Activated CD8-positive, alpha-beta T cell treated with anti-CD3 and anti-CD28 coated beads, Interleukin-2, amount 10 ng/mL, durations not matched to agents 7 days and 5 days (primary cell): Measurements from ENCODE around the gene MRPL39. TPM values are rescaled to one million over a fixed set of nuclear protein-coding genes. Genes with fewer than 3 reads are reported as not detected.

Experiments used
- ATAC-seq: fragments of 150-1000 bp; cut with Tn5 transposase; one replicate; pipeline ENCODE4 v1.10.0; 2021; ENCODE audit warnings: moderate library complexity
- CTCF ChIA-PET: fragments of 350-600 bp; sonication (Branson Sonifier 250); formaldehyde crosslinking; loops from one replicate; lab custom pipeline; 2021; ENCODE audit warnings: antibody characterized with exemption; lab: Charles Lee
- POLR2A ChIA-PET: fragments of 350-600 bp; sonication (Branson Sonifier 250); formaldehyde crosslinking; loops from one replicate; lab custom pipeline; 2021; ENCODE audit warnings: antibody characterized with exemption; lab: Charles Lee
- DNase-seq: peaks from one replicate; pipeline ENCODE4 v3.0.0-alpha.2; 2020
- H3K27ac Mint-ChIP-seq: one replicate; pipeline ENCODE4 v1.8.0; 2021; ENCODE audit warnings: mild to moderate bottlenecking, mixed read lengths
- H3K27me3 Mint-ChIP-seq: one replicate; pipeline ENCODE4 v1.8.0; 2021; ENCODE audit warnings: low read depth, mixed read lengths
- H3K36me3 Mint-ChIP-seq: one replicate; pipeline ENCODE4 v1.8.0; 2021; ENCODE audit warnings: low read depth, mixed read lengths
- H3K4me1 Mint-ChIP-seq: one replicate; pipeline ENCODE4 v1.8.0; 2021; ENCODE audit warnings: low read depth, mixed read lengths
- H3K4me3 Mint-ChIP-seq: one replicate; pipeline ENCODE4 v1.8.0; 2021; ENCODE audit warnings: mild to moderate bottlenecking, mixed read lengths
- H3K9me3 Mint-ChIP-seq: one replicate; pipeline ENCODE4 v1.8.0; 2022; ENCODE audit warnings: mixed read lengths; ENCODE audit not compliant: insufficient read depth
- total RNA-seq, 2 experiments: library from RNA; stranded (reverse); gene quantifications; one replicate each; pipeline ENCODE4 v1.2.3, GENCODE V29; 2021

MRPL39 gene
- total RNA-seq, 2 experiments from 2014 or later, result 42.7 to 44.5 TPM

DNA sequence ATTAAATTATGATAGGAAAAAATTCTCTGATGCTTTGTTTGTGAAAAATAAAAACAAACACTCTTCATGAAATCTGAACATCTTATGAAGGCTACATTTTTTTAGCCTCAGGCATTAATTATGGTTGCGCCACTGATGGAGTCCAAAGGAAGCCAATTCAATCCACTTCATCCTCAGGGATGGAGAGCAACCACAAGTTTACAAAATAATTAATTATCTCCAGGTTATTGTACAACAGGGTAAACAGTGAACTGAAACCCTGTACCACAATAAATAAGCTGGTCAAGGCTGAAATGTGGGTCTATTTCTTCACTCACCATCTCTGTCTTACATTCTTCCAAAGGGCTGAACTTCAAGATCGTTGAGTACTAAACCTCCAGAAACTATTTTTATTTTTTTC, 49.2 kb downstream of the MRPL39 start:
- ATAC-seq (no peak), DNase-seq (no peak)
- Mint-ChIP-seq H3K27ac (no peak overlapping the region), H3K9me3 (no peaks in the 10 kb centered on the region), H3K4me3 (no peak overlapping the region), H3K27me3 (no peaks in the 10 kb centered on the region), H3K36me3 (peaks cover 15% of the 10 kb centered on the region), H3K4me1 (peaks cover 26% of the 10 kb centered on the region)
- POLR2A ChIA-PET, result no interaction called here
- CTCF ChIA-PET, result no interaction called here

- CTCF ChIA-PET, result no interaction called here
- Mint-ChIP-seq H3K4me3 (no peak overlapping the region), H3K4me1 (peaks cover 26% of the 10 kb centered on the region), H3K27ac (no peak overlapping the region), H3K27me3 (no peaks in the 10 kb centered on the region), H3K36me3 (peaks cover 8% of the 10 kb centered on the region), H3K9me3 (no peaks in the 10 kb centered on the region)
- DNase-seq (no peak), ATAC-seq (no peak)
- POLR2A ChIA-PET, result no interaction called here
These were observed 50.1 kb downstream of the MRPL39 start for GRCh38 chr21:25557180-25557579.

GRCh38 chr21:25556091-25556490, 51.2 kb downstream of the MRPL39 start:
- ATAC-seq (no peak), DNase-seq (no peak)
- Mint-ChIP-seq H3K27ac (no peak overlapping the region), H3K9me3 (no peaks in the 10 kb centered on the region), H3K4me1 (peaks cover 21% of the 10 kb centered on the region), H3K36me3 (peaks cover 7% of the 10 kb centered on the region), H3K4me3 (no peak overlapping the region), H3K27me3 (no peaks in the 10 kb centered on the region)
- CTCF ChIA-PET, result no interaction called here
- POLR2A ChIA-PET, result no interaction called here

GRCh38 chr21:25555492-25555891, 51.8 kb downstream of the MRPL39 start:
- Mint-ChIP-seq H3K4me1 (peaks cover 18% of the 10 kb centered on the region), H3K4me3 (no peak overlapping the region), H3K36me3 (peaks cover 7% of the 10 kb centered on the region), H3K27me3 (no peaks in the 10 kb centered on the region), H3K27ac (no peak overlapping the region), H3K9me3 (no peaks in the 10 kb centered on the region)
- CTCF ChIA-PET, result no interaction called here
- POLR2A ChIA-PET, result no interaction called here
- no peak for ATAC-seq
- no peak for DNase-seq

DNA sequence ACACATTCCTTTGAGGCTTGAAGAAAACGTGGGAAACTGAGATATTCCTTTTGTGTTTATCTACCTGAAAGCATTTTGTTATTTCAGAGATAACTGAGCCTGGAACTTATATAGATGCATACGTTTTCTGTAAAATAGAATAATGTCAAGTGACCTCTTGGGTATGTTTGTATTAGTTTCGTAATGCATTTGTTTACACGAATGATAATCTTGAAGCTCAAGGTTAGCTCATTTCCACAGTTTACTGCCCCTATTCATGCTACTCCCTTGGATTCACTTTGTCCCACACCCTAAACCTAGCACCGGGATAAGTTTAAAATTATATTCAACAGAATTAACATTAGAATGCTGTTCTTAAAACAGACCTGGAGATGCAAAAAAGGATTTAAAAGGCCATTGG, 54.4 kb downstream of the MRPL39 start:
- POLR2A ChIA-PET, result interaction anchor here (0.7 kb wide), 1 partner anchor 15 kb away, joined by 3 read pairs; no protein-coding TSS in a partner anchor
- peaks cover 5% of the 10 kb centered on the region for H3K4me1 Mint-ChIP-seq
- H3K9me3 Mint-ChIP-seq, result no peaks in the 10 kb centered on the region
- H3K36me3 Mint-ChIP-seq, result peaks cover 4% of the 10 kb centered on the region
- no peak overlapping the region for H3K4me3 Mint-ChIP-seq
- no peak overlapping the region for H3K27ac Mint-ChIP-seq
- DNase-seq (no peak), ATAC-seq (no peak)
- H3K27me3 Mint-ChIP-seq, result no peaks in the 10 kb centered on the region
- CTCF ChIA-PET, result interaction anchor here (1.3 kb wide), 1 partner anchor 132 kb away, joined by 4 read pairs; no protein-coding TSS in a partner anchor

DNA sequence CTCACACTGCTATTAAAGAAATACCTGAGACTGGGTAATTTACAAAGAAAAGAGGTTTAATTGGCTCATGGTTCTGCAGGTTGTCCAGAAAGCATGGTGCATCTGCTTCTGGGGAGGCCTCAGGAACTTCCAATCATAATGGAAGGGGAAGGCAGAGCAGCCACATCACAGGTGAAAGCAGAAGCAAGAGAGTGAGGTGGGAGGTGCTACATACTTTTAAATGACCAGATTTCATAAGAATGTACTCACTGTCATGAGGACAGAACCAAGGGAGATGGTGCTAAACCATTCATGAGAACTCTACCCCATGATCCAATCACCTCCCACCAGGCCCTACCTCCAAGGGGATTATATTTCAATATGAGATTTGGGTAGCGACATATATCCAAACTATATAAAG, 55.7 kb downstream of the MRPL39 start:
- no peak for ATAC-seq
- H3K27ac Mint-ChIP-seq, result no peak overlapping the region
- CTCF ChIA-PET, result no interaction called here

DNA sequence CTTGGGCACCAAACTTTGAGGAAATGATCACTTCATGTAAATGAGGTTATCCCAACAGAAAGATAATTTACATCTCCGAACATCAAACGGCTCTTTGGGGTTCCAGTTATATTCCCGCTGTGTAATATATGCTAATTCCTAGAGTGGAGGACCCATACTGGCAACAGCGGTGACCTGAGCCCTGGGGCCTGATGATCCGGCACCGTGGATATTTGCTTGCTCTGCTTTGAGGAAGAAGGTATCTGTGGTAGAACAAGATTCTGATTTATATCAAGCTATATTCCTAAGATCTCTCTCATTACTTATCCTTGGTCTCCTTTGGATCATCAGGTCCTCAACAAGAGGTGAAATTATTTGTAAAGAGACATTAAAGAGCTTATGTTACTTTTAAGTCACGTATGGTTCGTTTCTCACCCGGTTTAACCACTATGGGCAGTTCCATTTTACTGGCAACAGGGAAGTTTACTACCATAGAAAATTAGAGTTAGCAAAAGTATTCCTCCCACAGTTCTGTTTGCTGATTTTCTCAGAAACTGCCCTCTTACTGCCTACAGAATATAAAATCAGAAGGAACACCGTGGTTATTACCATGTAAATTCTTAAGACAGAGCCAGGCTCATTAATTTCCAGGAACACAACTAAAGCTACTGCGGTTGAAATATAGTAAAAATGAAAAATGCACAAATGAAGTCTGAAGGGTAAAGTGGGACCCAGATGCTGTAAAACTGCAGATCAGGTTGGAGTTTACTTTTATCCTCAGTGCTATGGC, 56.7 kb downstream of the MRPL39 start:
- POLR2A ChIA-PET, result no interaction called here
- H3K4me3 Mint-ChIP-seq, result no peak overlapping the region
- H3K4me1 Mint-ChIP-seq, result peaks cover 3% of the 10 kb centered on the region
- H3K27me3 Mint-ChIP-seq, result no peaks in the 10 kb centered on the region
- CTCF ChIA-PET, result no interaction called here
- no peak for DNase-seq
- no peak for ATAC-seq
- peaks cover 2% of the 10 kb centered on the region for H3K36me3 Mint-ChIP-seq
- no peak overlapping the region for H3K27ac Mint-ChIP-seq
- no peaks in the 10 kb centered on the region for H3K9me3 Mint-ChIP-seq

More for the DNA sequence above, 55.7 kb downstream of the MRPL39 start:
- Mint-ChIP-seq H3K9me3 (no peaks in the 10 kb centered on the region), H3K4me3 (no peak overlapping the region), H3K27me3 (no peaks in the 10 kb centered on the region), H3K36me3 (peaks cover 4% of the 10 kb centered on the region), H3K4me1 (peaks cover 3% of the 10 kb centered on the region)
- POLR2A ChIA-PET, result no interaction called here
- no peak for DNase-seq

GRCh38 chr21:25541042-25541441, 66.2 kb downstream of the MRPL39 start:
- H3K27me3 Mint-ChIP-seq, result no peaks in the 10 kb centered on the region
- H3K9me3 Mint-ChIP-seq, result peaks cover 27% of the 10 kb centered on the region
- no peak for ATAC-seq
- H3K36me3 Mint-ChIP-seq, result peaks cover 7% of the 10 kb centered on the region
- no peaks in the 10 kb centered on the region for H3K4me1 Mint-ChIP-seq
- POLR2A ChIA-PET, result interaction anchor here (0.6 kb wide), 1 partner anchor 123 kb away, joined by 3 read pairs; no protein-coding TSS in a partner anchor
- H3K27ac Mint-ChIP-seq, result no peak overlapping the region
- DNase-seq, result no peak
- H3K4me3 Mint-ChIP-seq, result no peak overlapping the region
- CTCF ChIA-PET, result no interaction called here

DNA sequence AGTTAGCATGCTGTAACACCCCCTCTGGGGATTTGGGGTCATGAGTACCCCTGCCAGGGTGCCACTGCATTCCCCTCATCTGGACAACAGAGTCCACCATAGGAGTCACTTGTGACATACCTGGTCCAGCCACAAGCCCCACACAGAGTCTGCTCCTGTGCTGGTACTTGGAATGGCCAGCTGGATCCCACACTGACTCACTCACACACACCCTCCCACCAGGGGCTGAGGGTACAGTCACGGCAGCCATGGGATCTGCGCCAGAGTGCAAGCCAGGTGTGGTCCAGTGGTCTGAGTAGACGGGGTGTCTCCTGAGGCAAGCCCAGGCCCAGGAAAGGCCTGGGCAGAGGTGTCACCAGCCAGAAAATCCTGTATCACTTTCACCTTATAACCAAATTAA, 67.7 kb downstream of the MRPL39 start:
- no peak overlapping the region for H3K27ac Mint-ChIP-seq
- H3K4me3 Mint-ChIP-seq, result no peak overlapping the region
- DNase-seq (no peak), ATAC-seq (no peak)
- H3K36me3 Mint-ChIP-seq, result peaks cover 7% of the 10 kb centered on the region
- H3K9me3 Mint-ChIP-seq, result peaks cover 36% of the 10 kb centered on the region
- H3K4me1 Mint-ChIP-seq, result no peaks in the 10 kb centered on the region
- POLR2A ChIA-PET, result no interaction called here
- no peaks in the 10 kb centered on the region for H3K27me3 Mint-ChIP-seq
- CTCF ChIA-PET, result interaction anchor here (1.1 kb wide), 1 partner anchor 105 kb away, joined by 3 read pairs; no protein-coding TSS in a partner anchor

DNA sequence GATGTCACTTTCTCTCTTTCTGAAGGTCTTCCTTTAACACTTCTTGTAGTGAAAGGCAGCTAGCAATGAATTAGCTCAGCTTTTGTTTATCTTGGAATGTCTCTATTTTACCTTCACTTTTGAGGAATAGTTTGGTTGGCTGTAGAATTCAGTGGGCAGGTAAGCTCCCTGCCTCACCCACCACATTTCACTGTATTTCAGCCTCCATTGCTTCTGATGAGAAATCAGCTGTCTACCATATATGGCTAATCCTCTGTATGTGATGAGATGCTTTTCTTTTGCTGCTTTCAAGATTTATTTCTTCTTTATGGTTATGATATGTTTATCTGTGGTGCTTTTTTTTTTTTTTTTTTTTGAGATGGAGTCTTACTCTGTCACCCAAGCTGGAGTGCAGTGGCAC, 70.1 kb downstream of the MRPL39 start:
- Mint-ChIP-seq H3K4me3 (no peak overlapping the region), H3K9me3 (peaks cover 36% of the 10 kb centered on the region), H3K27me3 (no peaks in the 10 kb centered on the region), H3K27ac (no peak overlapping the region), H3K36me3 (peaks cover 7% of the 10 kb centered on the region), H3K4me1 (no peaks in the 10 kb centered on the region)
- CTCF ChIA-PET, result no interaction called here
- DNase-seq (no peak), ATAC-seq (no peak)
- POLR2A ChIA-PET, result no interaction called here

- ChIA-PET POLR2A (no interaction called here), CTCF (no interaction called here)
- Mint-ChIP-seq H3K36me3 (peaks cover 7% of the 10 kb centered on the region), H3K27me3 (no peaks in the 10 kb centered on the region), H3K27ac (no peak overlapping the region), H3K9me3 (peaks cover 36% of the 10 kb centered on the region), H3K4me1 (no peaks in the 10 kb centered on the region), H3K4me3 (no peak overlapping the region)
- no peak for ATAC-seq
- DNase-seq, result no peak
These were observed 70.5 kb downstream of the MRPL39 start for GRCh38 chr21:25536752-25537151.

DNA sequence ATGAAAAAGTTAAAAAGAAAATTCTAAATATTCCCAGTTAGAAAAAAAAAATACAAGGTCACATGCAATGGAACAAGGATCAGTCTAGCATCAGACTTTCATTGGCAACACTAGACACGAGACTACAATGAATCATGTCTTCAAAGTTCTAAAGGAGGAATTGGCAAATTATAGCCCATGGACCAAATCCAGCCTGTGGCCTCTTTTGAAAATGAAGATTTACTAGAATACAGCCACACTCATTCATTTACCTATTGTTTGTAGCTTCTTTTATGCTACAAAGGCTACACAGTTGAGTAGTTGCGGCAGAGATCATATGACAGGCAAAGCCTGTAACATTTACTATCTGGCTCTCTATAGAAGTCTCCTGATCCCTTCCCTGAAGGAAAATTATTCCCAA, 71.4 kb downstream of the MRPL39 start:
- Mint-ChIP-seq H3K4me1 (no peaks in the 10 kb centered on the region), H3K27me3 (no peaks in the 10 kb centered on the region), H3K4me3 (no peak overlapping the region), H3K9me3 (peaks cover 36% of the 10 kb centered on the region), H3K36me3 (peaks cover 7% of the 10 kb centered on the region), H3K27ac (no peak overlapping the region)
- ChIA-PET POLR2A (no interaction called here), CTCF (interaction anchor here (1.8 kb wide), 1 partner anchor 15 kb away, joined by 4 read pairs; no protein-coding TSS in a partner anchor)
- ATAC-seq (no peak), DNase-seq (no peak)
